Measurements from ENCODE around the gene SYT17.
A peak's percentile ranks its signal among the peaks of the same experiment; 100 is the strongest.
"Not testable (repeated sequence)": the region's sequence is repeated elsewhere in the genome, so short reads cannot be mapped to it uniquely, and the experiment has no call there.

The SYT17 gene

DNA sequence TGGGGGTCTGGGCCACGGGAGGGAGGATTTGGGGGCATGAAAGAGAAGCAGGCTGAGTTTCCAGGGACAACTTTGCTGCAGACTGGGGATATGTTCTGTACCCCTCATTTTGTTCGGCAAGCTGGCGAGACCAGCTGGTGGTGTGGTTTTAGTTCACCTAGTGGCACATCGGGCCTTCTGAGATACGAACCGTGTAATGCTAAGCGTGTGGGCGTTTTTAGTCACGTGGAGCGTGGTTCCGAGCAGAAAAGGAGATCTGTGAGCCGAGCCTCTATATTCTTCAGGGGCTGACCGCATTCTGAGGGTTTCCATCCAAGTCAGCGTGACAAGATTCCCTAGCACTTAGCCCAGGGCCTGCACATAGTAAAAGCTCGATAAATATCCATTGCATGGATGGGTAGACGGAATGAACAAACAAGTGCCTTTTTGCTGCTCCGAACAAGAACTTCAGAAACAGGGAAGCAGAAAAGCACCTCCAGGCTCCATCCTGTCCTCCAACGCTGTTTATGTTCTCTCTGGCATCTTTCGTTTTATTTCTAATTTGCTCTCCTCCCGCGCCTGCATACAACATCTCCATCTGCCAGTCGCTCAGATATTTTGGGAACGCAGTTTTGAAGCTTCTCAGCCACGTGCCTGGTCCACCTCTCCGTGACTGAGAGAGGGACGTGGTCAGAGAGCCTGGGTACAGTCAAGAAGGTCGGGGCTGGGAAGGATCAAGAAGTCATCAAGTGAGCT, 5.8 kb downstream of the SYT17 start:
- DNase-seq (ENCODE audit: low spot score), result no peak

DNA sequence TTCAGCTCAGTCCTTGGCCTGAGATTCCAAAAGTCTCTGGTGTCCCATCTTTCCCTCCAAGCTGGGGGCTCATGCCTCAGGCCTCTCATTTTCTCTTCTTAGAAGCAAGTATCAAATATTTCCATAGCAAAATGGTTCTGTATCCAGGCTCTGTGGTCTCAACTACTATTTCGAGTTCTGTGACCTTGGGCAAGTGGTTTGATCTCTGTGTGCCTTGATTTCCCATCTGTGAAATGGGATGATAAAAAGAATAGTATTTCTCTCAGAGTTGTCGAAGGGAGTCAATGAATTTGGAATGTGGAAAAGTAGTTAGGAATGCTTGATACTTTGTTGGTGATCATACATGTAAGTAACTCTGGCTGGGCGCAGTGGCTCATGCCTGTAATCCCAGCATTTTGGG, 6.4 kb downstream of the SYT17 start:
- DNase-seq (ENCODE audit: low spot score), result no peak

GRCh38 chr16:19175492-19176262, 7.6 kb downstream of the SYT17 start:
- DNase-seq (ENCODE audit: low spot score), result no peak

DNA sequence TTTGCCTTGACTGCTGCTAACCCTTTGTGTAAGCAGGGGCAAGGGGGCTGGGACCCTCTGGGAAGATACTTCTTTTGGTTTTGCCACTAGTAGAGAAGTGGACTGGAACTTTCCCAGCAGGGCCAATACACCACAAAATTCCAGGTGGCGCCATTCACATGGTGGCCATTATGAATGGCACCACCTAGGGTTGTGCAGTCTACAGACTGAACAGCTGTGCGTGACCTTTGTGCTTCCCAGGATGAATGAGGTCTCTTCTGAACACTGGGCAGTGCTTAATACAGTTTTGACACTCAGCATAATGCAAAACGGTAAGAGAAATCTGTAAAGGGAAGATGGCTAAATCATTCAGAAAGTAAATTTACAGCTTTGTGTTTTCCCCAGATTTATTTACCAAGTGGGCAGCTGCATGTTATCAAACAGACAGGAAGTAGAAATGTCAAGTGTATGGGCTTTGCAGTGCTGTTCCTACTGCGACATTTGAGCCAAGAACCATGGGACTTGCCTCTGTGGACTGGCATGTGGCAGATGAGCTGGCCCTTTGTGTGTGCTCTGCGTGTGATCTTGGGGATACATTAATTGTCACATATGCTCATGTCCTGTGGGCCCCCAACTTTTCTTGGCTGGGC, 9.2 kb downstream of the SYT17 start:
- DNase-seq (ENCODE audit: low spot score), result no peak

- DNase-seq (ENCODE audit: low spot score), result peak; percentile 17
Measured at GRCh38 chr16:19179546-19180490, 11.8 kb downstream of the SYT17 start.

GRCh38 chr16:19180741-19181140, 12.7 kb downstream of the SYT17 start:
- no peak for DNase-seq (ENCODE audit: low spot score)

DNA sequence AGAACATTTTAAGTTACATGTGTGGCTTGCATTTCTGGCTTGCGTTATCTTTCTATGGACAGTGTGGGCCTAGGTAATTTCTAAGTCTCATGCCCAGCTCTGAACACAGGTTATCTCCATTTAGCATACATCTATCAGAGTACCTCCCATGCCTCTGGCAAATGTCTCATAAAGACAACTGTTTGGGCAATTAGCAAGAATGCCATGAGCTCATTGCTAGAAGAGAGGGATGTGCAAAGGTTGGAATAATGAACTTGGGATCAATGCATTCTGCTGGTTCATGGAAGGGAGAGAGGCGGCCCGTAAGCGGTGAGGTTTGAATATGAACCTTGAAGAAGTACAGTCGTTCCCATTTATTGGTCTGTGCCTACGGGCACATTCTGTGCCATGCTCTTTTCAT, 14.4 kb downstream of the SYT17 start:
- DNase-seq (ENCODE audit: low spot score), result no peak

DNA sequence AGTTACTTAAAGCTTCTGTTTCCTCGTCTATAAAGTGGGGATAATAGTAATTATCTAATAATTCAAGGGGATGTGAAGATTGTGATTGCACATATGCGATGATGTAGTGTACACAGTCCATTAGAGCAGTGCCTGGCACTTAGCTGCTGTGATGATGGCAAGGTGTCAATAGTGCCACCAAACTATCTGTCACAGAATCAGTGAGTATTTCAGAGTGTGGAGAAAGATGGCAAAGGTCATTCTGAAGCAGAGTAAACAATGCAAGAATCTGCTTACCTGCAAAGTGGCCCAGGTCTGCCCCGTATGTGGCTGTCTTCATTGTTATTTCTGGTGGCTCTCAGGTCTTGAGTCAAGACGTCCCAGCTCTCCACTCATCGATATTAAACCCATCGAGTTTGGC, 15.1 kb downstream of the SYT17 start:
- DNase-seq (ENCODE audit: low spot score), result no peak

- no peak for DNase-seq (ENCODE audit: low spot score)
Measured at GRCh38 chr16:19184823-19185509, 16.9 kb downstream of the SYT17 start.

- no peak for DNase-seq (ENCODE audit: low spot score)
Measured at GRCh38 chr16:19185510-19185851, 17.4 kb downstream of the SYT17 start.

DNA sequence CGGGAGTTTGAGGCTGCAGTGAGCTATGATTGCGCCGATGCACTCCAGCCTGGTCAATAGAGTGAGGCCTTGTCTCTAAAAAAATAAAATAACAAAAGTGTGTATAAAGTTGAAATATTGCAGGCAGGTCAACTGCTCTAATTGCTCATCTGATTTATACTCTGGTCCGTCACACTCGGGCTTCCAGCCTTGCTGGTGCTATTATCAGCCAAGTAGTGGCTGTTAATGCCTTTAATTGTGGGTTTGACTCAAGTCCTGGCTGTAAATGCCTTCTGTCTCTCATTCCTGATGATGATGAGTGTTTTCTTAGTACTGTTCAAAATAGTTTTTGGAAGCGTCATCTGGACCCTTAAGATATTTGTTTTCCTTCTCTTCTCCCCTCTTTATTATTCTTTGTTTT, 18.4 kb downstream of the SYT17 start:
- DNase-seq (ENCODE audit: low spot score), result no peak

GRCh38 chr16:19187961-19188360, 19.9 kb downstream of the SYT17 start:
- not testable (repeated sequence) for DNase-seq (ENCODE audit: low spot score)

DNA sequence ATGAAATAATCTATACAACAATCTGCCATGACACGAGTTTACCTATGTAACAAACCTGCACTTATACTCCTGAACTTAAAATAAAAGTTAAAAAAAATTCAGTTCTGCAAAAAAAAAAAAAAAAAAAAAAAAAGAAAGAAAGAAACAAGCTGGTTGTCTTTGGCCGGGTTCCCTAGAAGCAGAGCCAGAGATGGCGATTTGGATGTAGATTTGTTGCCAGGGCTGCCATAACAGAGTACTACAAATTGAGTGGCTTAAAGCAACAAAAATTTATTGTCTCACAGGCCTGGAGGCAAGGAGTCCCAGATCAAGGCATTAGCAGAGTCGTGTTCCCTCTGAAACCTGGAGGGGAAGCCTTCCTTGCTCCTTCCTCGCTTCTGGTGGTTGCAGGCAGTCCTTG, 20.4 kb downstream of the SYT17 start:
- DNase-seq (ENCODE audit: low spot score), result no peak

- no peak for DNase-seq (ENCODE audit: low spot score)
Measured at GRCh38 chr16:19192865-19193264, 24.8 kb downstream of the SYT17 start.

- DNase-seq (ENCODE audit: low spot score), result no peak
Measured at GRCh38 chr16:19196871-19197270, 28.8 kb downstream of the SYT17 start.

- DNase-seq (ENCODE audit: low spot score), result no peak
Measured at GRCh38 chr16:19203374-19203966, 35.4 kb downstream of the SYT17 start.

- DNase-seq (ENCODE audit: low spot score), result no peak
Measured at GRCh38 chr16:19210280-19210924, 42.4 kb downstream of the SYT17 start.

- DNase-seq (ENCODE audit: low spot score), result no peak
Measured at GRCh38 chr16:19210968-19211367, 42.9 kb downstream of the SYT17 start.

DNA sequence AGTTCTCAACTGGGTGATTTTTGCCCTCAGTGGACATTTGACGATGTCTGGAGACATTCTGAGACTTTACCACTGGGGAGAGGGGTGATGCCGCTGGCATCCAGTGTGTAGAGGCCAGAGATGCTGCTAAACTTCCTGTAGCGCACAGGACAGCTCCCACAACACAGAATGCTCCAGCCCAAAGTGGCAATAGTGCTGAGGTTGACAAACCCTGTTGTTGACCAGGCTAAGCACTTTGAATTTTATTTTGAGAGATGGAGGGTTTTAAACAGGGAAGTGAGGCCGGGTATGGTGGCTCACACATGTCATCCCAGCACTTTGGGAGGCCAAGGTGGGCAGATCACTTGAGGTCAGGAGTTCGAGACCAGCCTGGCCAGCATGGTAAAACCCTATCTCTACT, 44.0 kb downstream of the SYT17 start:
- DNase-seq (ENCODE audit: low spot score), result no peak

DNA sequence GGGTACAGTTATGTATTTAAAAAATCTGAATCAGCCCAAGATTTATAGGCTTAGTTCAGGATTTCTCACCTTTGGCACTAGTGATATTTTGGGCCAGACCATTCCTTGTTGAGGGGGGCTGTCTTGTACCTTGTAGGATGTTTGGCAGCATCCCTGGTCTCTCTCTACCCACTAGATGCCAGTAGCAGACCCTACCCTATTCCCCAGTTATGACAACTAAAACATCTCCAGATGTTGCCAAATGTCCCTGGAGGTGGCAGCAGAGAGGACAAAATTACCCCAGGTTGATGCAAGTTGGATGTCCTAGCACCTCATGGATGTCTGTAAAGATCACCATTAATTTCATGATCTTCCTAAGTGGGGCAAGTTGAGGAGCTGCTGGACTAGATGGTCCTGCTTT, 45.8 kb downstream of the SYT17 start:
- DNase-seq (ENCODE audit: low spot score), result no peak

DNA sequence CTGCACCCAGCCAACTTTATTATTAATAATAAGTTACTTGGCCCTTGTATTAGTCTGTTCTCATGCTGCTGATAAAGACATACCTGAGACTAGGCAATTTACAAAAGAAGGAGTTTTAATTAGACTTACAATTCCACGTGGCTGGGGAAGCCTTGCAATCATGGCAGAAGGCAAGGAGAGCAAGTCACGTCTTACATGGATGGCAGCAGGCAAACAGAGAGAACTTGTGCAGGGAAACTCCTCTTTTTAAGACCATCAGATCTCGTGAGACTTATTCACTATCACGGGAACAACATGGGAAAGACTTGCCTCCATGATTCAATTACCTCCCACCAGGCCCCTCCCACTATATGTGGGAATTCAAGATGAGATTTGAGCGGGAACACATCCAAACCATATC, 47.7 kb downstream of the SYT17 start:
- DNase-seq (ENCODE audit: low spot score), result no peak
